Measurements from ENCODE around the gene CACNA2D4.
A peak's percentile ranks its signal among the peaks of the same experiment; 100 is the strongest.

CACNA2D4 gene

DNA sequence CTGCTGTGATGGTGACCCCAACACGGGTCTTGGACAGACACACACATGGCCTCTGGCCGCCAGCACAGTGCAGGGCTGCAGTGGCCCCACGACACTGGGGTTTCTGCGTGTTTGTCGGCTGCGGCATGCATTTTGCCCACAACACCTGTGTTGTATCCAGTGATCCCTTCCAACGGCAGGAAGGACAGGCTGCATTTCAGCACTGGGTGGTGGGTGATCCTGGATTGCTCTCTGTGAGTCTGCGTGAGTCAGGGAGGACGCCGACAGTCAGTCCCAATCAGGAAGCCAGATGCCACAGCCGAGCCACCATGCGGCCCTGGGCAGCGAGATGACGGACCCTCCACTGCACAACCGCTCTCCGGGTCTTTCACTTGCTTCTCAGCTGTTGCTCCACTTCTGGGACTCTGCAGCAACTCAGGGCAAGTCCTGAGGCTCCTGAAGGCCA lies 77.4 kb downstream of the CACNA2D4 start:
- no peak for DNase-seq
- in situ Hi-C loops (cut with MboI; ENCODE audit: low pct_unique_long_range_greater_than_20kb, low sequenced_read_pairs), result no loop called here

- in situ Hi-C loops (cut with MboI; ENCODE audit: low pct_unique_long_range_greater_than_20kb, low sequenced_read_pairs), result no loop called here
- DNase-seq, result no peak
These were observed 78.2 kb downstream of the CACNA2D4 start for GRCh38 chr12:1839956-1840951.

DNA sequence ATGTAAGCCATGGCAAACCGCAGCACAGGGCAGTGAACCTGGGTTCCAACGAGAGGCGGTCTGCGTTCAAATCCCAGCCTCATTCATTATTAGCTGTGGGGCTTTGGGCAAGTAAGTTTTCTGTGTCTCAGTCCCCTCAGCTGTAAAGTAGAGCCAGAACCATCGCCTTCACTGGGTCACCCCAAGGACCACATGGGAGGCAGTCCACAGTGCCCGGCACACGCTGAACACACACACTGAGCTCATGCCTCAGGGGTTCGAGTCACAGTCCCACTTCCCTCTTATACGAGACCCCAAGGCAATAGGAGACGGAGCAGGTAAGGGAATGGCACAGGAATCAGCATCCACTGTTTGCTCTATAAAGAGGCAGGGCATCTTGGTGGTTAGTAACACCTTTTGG lies 79.0 kb downstream of the CACNA2D4 start:
- no peak for DNase-seq
- in situ Hi-C loops (cut with MboI; ENCODE audit: low pct_unique_long_range_greater_than_20kb, low sequenced_read_pairs), result no loop called here

DNA sequence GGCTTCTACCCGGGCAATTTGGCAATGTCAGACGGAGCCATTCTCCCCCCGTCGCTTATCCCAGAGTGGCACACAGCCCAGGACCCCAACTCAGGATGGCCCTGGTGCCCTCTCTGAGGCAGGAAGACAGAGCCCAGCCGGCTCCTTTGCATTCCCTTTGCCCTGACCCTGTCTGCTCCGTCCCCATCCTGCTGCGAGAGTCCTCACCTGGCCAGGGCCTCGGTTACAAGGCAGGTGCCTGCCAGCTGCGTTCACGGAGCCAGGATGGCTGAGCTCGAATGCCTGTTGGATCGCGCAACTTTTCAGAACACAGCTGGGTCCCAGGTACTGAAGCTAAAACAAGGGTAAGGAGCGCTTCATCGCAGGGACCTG lies 79.5 kb downstream of the CACNA2D4 start:
- in situ Hi-C loops (cut with MboI; ENCODE audit: low pct_unique_long_range_greater_than_20kb, low sequenced_read_pairs), result no loop called here
- no peak for DNase-seq

GRCh38 chr12:1838205-1838993 lies 80.1 kb downstream of the CACNA2D4 start:
- DNase-seq, result peak; percentile 52
- in situ Hi-C loops (cut with MboI; ENCODE audit: low pct_unique_long_range_greater_than_20kb, low sequenced_read_pairs), result no loop called here

DNA sequence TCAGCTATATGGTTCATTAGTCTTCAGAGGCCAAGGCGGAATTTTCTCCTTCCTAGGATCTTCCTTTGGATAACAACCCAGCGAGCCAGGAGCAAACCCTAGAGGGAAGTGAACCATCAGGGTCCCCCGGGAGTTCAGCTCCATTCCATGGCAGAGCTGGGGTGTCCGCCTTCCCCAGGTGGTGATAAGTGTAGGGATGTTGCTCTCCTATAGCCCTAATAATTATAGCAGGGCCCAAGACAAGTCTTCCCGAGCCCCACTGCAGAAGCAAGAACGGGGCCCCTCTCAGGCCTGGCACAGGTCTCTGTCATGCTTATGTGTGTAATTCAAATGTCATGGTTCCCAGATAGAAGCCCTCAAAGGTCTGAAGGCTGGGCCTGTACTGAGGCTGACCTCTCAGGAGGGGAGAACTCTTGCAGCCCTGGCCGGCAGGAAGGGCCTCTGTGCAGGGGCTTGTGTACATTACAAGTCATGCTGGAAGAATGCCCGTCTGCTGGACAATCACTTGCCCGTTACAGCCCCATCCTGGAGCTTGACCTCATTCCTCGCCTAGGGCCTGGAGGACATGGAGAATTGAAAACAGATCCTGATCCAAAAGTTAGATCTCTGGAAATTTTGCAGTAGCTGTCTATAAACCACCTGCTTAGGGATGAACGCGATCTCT lies 80.8 kb downstream of the CACNA2D4 start:
- DNase-seq, result no peak
- in situ Hi-C loops (cut with MboI; ENCODE audit: low pct_unique_long_range_greater_than_20kb, low sequenced_read_pairs), result no loop called here

DNA sequence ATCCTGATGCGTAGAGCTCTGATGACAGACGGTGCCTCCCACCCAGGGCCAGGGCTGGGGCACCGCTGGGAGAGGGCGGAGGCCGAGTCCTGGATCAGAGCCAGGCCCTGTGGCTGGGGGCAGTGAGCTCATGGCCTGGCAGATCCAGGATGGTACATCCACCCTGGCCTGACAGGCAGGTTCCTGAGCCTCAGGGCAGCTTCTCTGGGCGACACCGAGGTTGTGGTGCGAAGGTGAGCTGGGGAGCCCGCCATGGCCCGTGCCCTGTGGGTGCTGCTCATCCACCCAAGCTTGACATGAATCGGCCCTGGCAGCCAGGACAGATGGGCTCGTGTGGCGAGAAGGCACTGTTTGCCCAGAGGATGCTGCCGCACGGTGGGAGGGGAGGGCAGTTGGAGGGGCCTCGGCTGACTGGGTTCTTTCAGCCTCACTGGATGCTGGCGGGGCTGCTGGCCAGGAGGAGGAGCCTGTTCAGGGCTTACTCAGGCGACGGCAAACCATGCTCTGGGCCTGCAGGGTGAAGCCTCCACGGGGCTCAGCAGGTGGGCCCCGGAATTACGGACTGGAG lies 81.5 kb downstream of the CACNA2D4 start:
- no peak for DNase-seq
- in situ Hi-C loops (cut with MboI; ENCODE audit: low pct_unique_long_range_greater_than_20kb, low sequenced_read_pairs), result no loop called here

- DNase-seq, result no peak
- in situ Hi-C loops (cut with MboI; ENCODE audit: low pct_unique_long_range_greater_than_20kb, low sequenced_read_pairs), result no loop called here
These were observed 82.1 kb downstream of the CACNA2D4 start for GRCh38 chr12:1836241-1836803.

GRCh38 chr12:1835211-1836131 lies 83.0 kb downstream of the CACNA2D4 start:
- no peak for DNase-seq
- in situ Hi-C loops (cut with MboI; ENCODE audit: low pct_unique_long_range_greater_than_20kb, low sequenced_read_pairs), result no loop called here

DNA sequence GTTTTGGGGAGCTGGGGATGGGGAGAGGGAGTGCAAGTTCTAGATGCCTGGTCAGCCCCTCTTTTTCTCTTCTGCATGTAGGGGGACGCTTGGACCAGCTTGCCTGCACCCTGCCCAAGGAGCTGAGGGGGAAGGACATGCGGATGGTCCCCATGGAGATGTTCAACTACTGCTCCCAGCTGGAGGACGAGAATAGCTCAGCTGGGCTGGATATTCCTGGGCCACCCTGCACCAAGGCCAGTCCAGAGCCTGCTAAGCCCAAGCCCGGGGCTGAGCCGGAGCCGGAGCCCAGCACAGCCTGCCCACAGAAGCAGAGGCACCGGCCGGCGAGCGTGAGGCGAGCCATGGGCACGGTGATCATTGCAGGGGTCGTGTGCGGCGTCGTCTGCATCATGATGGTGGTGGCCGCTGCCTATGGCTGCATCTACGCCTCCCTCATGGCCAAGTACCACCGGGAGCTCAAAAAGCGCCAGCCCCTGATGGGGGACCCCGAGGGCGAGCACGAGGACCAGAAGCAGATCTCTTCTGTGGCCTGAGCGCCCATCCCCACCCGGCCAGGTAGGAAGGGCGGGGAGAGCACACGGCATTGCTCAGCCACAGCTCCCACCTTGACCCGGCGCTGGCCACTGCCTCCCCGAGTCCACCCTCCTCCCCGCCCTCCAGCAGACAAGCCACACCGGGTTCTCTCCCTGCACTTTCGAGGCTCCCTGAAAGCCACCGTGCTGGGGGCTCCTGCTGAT lies 84.1 kb downstream of the CACNA2D4 start:
- in situ Hi-C loops (cut with MboI; ENCODE audit: low pct_unique_long_range_greater_than_20kb, low sequenced_read_pairs), result no loop called here
- no peak for DNase-seq

GRCh38 chr12:1833596-1834028 lies 84.8 kb downstream of the CACNA2D4 start:
- in situ Hi-C loops (cut with MboI; ENCODE audit: low pct_unique_long_range_greater_than_20kb, low sequenced_read_pairs), result no loop called here
- DNase-seq, result no peak

- in situ Hi-C loops (cut with MboI; ENCODE audit: low pct_unique_long_range_greater_than_20kb, low sequenced_read_pairs), result no loop called here
- no peak for DNase-seq
These were observed 85.5 kb downstream of the CACNA2D4 start for GRCh38 chr12:1832801-1833595.

DNA sequence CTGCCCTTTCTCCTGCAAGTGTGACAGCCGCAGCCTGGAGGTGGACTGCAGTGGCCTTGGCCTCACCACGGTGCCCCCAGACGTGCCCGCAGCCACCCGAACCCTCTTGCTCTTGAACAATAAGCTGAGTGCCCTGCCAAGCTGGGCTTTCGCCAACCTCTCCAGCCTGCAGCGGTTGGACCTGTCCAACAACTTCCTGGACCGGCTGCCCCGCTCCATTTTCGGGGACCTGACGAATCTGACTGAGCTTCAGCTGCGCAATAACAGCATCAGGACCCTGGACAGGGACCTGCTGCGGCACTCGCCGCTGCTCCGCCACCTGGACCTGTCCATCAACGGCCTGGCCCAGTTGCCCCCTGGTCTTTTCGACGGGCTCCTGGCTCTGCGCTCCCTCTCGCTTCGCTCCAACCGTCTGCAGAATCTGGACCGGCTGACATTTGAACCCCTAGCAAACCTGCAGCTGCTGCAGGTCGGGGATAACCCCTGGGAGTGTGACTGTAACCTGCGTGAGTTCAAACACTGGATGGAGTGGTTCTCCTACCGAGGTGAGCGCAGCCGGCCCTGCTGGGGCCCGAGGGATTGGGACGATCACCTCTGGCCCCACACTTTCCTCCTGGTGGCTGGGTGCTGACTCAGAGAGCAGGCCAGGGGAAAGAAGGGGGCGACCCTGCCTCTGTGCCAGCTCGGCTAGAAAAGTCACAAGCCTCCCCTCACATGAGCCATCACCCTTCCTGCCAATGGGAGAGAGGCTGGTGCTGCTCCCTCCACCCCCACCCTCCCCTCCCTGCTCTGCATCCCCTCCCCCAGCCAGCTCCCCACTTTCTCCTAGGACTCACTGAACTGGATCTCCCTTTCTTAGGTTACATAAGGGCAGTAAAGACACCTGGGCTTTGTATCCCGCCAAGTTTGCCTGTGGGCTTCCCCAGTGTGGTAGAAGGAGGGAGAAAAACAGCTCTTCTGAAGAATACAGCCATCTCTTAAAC lies 87.2 kb downstream of the CACNA2D4 start:
- in situ Hi-C loops (cut with MboI; ENCODE audit: low pct_unique_long_range_greater_than_20kb, low sequenced_read_pairs), result no loop called here
- no peak for DNase-seq

GRCh38 chr12:1830401-1830845 lies 88.0 kb downstream of the CACNA2D4 start:
- no peak for DNase-seq
- in situ Hi-C loops (cut with MboI; ENCODE audit: low pct_unique_long_range_greater_than_20kb, low sequenced_read_pairs), result no loop called here

GRCh38 chr12:1829306-1829900 lies 89.0 kb downstream of the CACNA2D4 start:
- DNase-seq, result no peak
- in situ Hi-C loops (cut with MboI; ENCODE audit: low pct_unique_long_range_greater_than_20kb, low sequenced_read_pairs), result no loop called here
